Dedifferentiated amniotic fluid mesenchymal stem cell (primary cell): ENCODE measurements around the gene XPNPEP2.
"Not testable (repeated sequence)": the region's sequence is repeated elsewhere in the genome, so short reads cannot be mapped to it uniquely, and the experiment has no call there.

Experiments used
- DNase-seq: peaks from one replicate; pipeline ENCODE4 v3.0.0-alpha.2; 2016; ENCODE audit errors: extremely low spot score

Gene XPNPEP2

GRCh38 chrX:129719931-129720530 lies 18.7 kb upstream of the XPNPEP2 start:
- DNase-seq = no peak

- no peak for DNase-seq
Observed at GRCh38 chrX:129720741-129721140, 18.0 kb upstream of the XPNPEP2 start.

- no peak for DNase-seq
Observed at GRCh38 chrX:129721414-129721813, 17.4 kb upstream of the XPNPEP2 start.

GRCh38 chrX:129721870-129722269 lies 16.9 kb upstream of the XPNPEP2 start:
- no peak for DNase-seq

- no peak for DNase-seq
Observed at GRCh38 chrX:129723511-129723910, 15.3 kb upstream of the XPNPEP2 start.

- no peak for DNase-seq
Observed at GRCh38 chrX:129724754-129725153, 14.0 kb upstream of the XPNPEP2 start.

- DNase-seq = peak; percentile 36
Observed at GRCh38 chrX:129726307-129727111, 12.3 kb upstream of the XPNPEP2 start.

- DNase-seq = no peak
Observed at GRCh38 chrX:129728061-129728460, 10.7 kb upstream of the XPNPEP2 start.

GRCh38 chrX:129731228-129731627 lies 7.6 kb upstream of the XPNPEP2 start:
- DNase-seq = no peak

GRCh38 chrX:129732857-129733256 lies 5.9 kb upstream of the XPNPEP2 start:
- DNase-seq = no peak

- no peak for DNase-seq
Observed at GRCh38 chrX:129733335-129733734, 5.4 kb upstream of the XPNPEP2 start.

- DNase-seq = no peak
Observed at GRCh38 chrX:129736491-129736890, 2.3 kb upstream of the XPNPEP2 start.

GRCh38 chrX:129737916-129738315 lies 863 bp upstream of the XPNPEP2 start:
- DNase-seq = peak; percentile 36

- no peak for DNase-seq
Observed at GRCh38 chrX:129739578-129739977, 799 bp downstream of the XPNPEP2 start.

GRCh38 chrX:129741880-129742758 lies 3.3 kb downstream of the XPNPEP2 start:
- DNase-seq = no peak

- not testable (repeated sequence) for DNase-seq
Observed at GRCh38 chrX:129742759-129743152, 4.0 kb downstream of the XPNPEP2 start.

- no peak for DNase-seq
Observed at GRCh38 chrX:129743821-129744220, 5.0 kb downstream of the XPNPEP2 start.

- DNase-seq = no peak
Observed at GRCh38 chrX:129744861-129745321, 6.1 kb downstream of the XPNPEP2 start.

- DNase-seq = no peak
Observed at GRCh38 chrX:129746557-129747470, 8.0 kb downstream of the XPNPEP2 start.

- no peak for DNase-seq
Observed at GRCh38 chrX:129747533-129747932, 8.8 kb downstream of the XPNPEP2 start.

- peak; percentile 63 for DNase-seq
Observed at GRCh38 chrX:129748305-129748704, 9.5 kb downstream of the XPNPEP2 start.
